ENCODE results near the gene XK. TPM values are rescaled to one million over a fixed set of nuclear protein-coding genes. Genes with fewer than 3 reads are reported as not detected.

The XK gene
- total RNA-seq, 1 experiment from 2014 or later: 3.7 TPM

DNA sequence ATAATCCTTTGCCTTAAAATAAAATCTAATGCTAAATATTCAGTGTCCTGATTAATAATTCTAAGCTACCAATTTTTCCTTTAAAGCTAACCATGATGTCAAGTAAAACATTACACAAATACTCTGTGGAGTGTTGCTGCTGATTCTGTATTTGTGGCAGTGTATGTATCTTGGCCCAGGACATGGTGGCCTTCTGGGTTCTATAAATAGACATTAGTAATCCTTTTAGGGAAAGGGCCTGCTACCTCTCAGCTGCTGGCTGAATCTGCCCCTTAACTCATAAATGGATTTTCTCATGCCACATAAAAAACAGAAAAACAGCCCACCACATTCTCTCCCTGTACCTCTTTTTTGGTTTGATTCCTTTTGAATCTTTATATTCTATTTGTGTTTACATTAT, 1.2 kb upstream of the XK start:
- DNase-seq: no peak
- BruUV-seq (replicated peaks): no TSS peak
- POLR2A ChIA-PET (ENCODE audit: unreplicated experiment): no interaction called here

DNA sequence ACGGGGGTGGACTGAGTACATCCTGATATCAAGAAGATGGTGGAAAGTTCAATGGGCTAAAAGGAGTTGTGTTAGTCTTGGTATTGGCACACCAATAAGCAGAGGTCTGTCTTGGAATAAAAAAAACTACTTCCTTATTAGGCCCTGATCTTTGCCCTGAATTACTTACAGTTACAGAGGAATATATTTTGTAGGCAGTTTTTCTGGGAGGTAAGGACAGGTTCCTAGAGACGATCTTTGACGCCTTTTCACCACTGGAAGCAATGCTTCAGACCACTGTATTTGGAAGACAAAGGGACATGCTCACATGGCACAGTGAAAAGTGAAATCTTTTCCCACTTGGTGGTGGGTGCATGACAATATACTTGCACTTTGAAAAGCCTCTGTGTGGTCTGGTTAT, 618 bp upstream of the XK start:
- peak overlapping the region; percentile 78; the same call in 1 of the 2 replicates for H3K4me3 ChIP-seq
- peak in 1 of 2 experiments; percentile 51 for DNase-seq
- CTCF ChIA-PET: no interaction called here

More for the DNA sequence above, 1.2 kb upstream of the XK start:
- H4K20me1 ChIP-seq (ENCODE audit: insufficient read depth): no peaks in the 10 kb centered on the region
- peaks cover 21% of the 10 kb centered on the region for H3K4me1 ChIP-seq (replicated peaks; ENCODE audit: insufficient read depth)
- intact Hi-C loops (cut with micrococcal nuclease; ENCODE audit: unreplicated experiment): no loop called here
- H3K9me3 ChIP-seq (ENCODE audit: insufficient read depth, low read depth): no peaks in the 10 kb centered on the region
- H3K4me3 ChIP-seq: no peak overlapping the region
- no peaks in the 10 kb centered on the region for H3K9me2 ChIP-seq (ENCODE audit: insufficient read depth)
- peak overlapping the region; percentile 94 for H3K4me2 ChIP-seq
- H3K27me3 ChIP-seq (ENCODE audit: insufficient read depth, low read depth): no peaks in the 10 kb centered on the region
- no peaks in the 10 kb centered on the region for H3K79me2 ChIP-seq (ENCODE audit: low read depth)
- no peak overlapping the region for H2AFZ ChIP-seq
- no peaks in the 10 kb centered on the region for H3K36me3 ChIP-seq (ENCODE audit: low read depth)
- H3F3A ChIP-seq (ENCODE audit: insufficient read depth, low read depth): peaks cover 16% of the 10 kb centered on the region; the same call in 1 of the 2 replicates
- peak overlapping the region; percentile 55 for H3K27ac ChIP-seq
- CTCF ChIA-PET: no interaction called here
- TF ChIP-seq EZH2 (IDR thresholded peaks at IDR 0.05; ENCODE audit: low read depth): no peak
- TF ChIP-seq, protein P1, sequence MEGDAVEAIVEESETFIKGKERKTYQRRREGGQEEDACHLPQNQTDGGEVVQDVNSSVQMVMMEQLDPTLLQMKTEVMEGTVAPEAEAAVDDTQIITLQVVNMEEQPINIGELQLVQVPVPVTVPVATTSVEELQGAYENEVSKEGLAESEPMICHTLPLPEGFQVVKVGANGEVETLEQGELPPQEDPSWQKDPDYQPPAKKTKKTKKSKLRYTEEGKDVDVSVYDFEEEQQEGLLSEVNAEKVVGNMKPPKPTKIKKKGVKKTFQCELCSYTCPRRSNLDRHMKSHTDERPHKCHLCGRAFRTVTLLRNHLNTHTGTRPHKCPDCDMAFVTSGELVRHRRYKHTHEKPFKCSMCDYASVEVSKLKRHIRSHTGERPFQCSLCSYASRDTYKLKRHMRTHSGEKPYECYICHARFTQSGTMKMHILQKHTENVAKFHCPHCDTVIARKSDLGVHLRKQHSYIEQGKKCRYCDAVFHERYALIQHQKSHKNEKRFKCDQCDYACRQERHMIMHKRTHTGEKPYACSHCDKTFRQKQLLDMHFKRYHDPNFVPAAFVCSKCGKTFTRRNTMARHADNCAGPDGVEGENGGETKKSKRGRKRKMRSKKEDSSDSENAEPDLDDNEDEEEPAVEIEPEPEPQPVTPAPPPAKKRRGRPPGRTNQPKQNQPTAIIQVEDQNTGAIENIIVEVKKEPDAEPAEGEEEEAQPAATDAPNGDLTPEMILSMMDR (conservative IDR thresholded peaks at IDR 0.05): no peak

DNA sequence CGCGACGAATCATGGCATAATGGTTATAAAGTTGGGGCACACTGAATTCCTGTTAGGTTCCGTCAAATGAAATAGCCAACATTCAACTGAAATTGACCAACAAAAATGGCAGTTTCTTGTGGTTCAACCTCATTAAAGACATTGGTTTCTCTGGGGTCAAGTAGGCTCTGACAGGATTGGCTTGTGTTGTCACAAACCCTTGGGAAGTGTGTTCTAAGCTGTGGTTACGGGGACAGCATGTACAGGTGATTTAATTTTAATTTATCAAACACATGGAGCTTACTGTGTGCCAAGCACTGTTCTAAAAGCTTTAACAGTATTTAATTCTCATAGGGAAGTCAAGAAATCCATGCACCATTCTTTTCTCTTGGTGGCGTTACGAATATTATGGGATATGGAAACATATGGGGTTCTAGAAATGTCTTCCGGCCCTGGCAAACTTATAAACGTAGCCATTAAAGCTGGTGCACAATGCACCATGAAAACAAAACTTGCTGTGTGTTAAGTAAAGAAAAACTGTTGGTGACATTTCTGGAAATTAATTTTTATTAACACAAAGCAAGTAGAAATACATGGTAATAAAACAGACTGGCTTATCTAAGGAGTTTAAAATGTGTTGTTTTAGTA, 891 bp downstream of the XK start:
- intact Hi-C loops (cut with micrococcal nuclease; ENCODE audit: unreplicated experiment): loop anchor here (5.0 kb wide), 1 partner anchor 114 kb away; the partner anchor contains the start of gene LANCL3
- DNase-seq: no peak
- CTCF ChIA-PET: no interaction called here

More for the DNA sequence above, 618 bp upstream of the XK start:
- POLR2A ChIA-PET (ENCODE audit: unreplicated experiment): no interaction called here
- Histone ChIP-seq H2AFZ (peak overlapping the region; percentile 89; the same call in 1 of the 2 replicates), H3K27me3 (ENCODE audit: insufficient read depth, low read depth) (no peaks in the 10 kb centered on the region), H3K4me1 (replicated peaks; ENCODE audit: insufficient read depth) (peaks cover 21% of the 10 kb centered on the region), H3F3A (ENCODE audit: insufficient read depth, low read depth) (peaks cover 16% of the 10 kb centered on the region; the same call in 1 of the 2 replicates), H3K36me3 (ENCODE audit: low read depth) (no peaks in the 10 kb centered on the region), H3K79me2 (ENCODE audit: low read depth) (no peaks in the 10 kb centered on the region), H3K9me3 (ENCODE audit: insufficient read depth, low read depth) (no peaks in the 10 kb centered on the region), H3K27ac (peak overlapping the region; percentile 55), H3K9me2 (ENCODE audit: insufficient read depth) (no peaks in the 10 kb centered on the region), H4K20me1 (ENCODE audit: insufficient read depth) (no peaks in the 10 kb centered on the region), H3K4me2 (peak overlapping the region; percentile 94)
- intact Hi-C loops (cut with micrococcal nuclease; ENCODE audit: unreplicated experiment): loop anchor here (5.0 kb wide), 1 partner anchor 113 kb away; the partner anchor contains the start of gene LANCL3
- no TSS peak for BruUV-seq (replicated peaks)
- TF ChIP-seq EZH2 (IDR thresholded peaks at IDR 0.05; ENCODE audit: low read depth): no peak
- TF ChIP-seq, protein P1 (conservative IDR thresholded peaks at IDR 0.05): no peak

More for the DNA sequence above, 891 bp downstream of the XK start:
- Histone ChIP-seq H3K9me2 (ENCODE audit: insufficient read depth) (no peaks in the 10 kb centered on the region), H3K36me3 (ENCODE audit: low read depth) (no peaks in the 10 kb centered on the region), H3K4me2 (peak overlapping the region; percentile 94), H3K4me3 (peak overlapping the region; percentile 78), H3K27me3 (ENCODE audit: insufficient read depth, low read depth) (no peaks in the 10 kb centered on the region), H3K79me2 (ENCODE audit: low read depth) (no peaks in the 10 kb centered on the region), H4K20me1 (ENCODE audit: insufficient read depth) (no peaks in the 10 kb centered on the region), H3K27ac (peak overlapping the region; percentile 26; the same call in 1 of the 2 replicates), H3F3A (ENCODE audit: insufficient read depth, low read depth) (peaks cover 16% of the 10 kb centered on the region; the same call in 1 of the 2 replicates), H3K9me3 (ENCODE audit: insufficient read depth, low read depth) (no peaks in the 10 kb centered on the region), H3K4me1 (replicated peaks; ENCODE audit: insufficient read depth) (peaks cover 21% of the 10 kb centered on the region), H2AFZ (peak overlapping the region; percentile 89)
- BruUV-seq (replicated peaks): TSS peak; percentile 52
- POLR2A ChIA-PET (ENCODE audit: unreplicated experiment): interaction anchor here (0.6 to 0.7 kb wide), 2 partner anchors 115 to 330 kb away, joined by 3 to 13 read pairs; no protein-coding TSS in a partner anchor
- TF ChIP-seq, protein P1 (conservative IDR thresholded peaks at IDR 0.05): no peak
- TF ChIP-seq EZH2 (IDR thresholded peaks at IDR 0.05; ENCODE audit: low read depth): no peak

Data from PC-9 (cell line).